Measurements from ENCODE around the gene MSH5. TPM values are rescaled to one million over a fixed set of nuclear protein-coding genes. Genes with fewer than 3 reads are reported as not detected.

Gene MSH5
- total RNA-seq, 1 experiment from 2014 or later, result 156 TPM

DNA sequence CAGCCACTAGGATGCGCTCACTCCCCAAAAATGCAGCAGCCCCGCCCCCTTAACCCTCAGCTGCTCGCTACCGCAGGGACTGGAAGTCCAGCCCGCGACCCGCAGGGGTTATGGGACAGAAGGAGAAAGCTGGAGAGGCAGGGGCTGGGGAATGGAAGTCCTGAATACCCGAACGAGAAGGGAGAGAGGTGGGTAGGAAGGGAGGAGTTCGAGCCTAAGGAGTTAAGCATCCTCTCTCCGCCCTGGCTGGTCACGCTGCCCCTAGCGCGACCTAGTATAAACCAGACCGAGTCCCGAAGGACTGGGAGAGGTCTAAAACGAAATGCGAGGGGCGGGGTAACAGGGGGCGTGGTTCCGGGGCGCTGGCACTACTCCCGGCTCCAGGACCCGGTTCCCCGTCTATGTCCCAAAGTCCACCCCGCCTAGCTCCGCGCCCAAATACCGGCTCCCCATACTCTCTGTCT lies 10.3 kb upstream of the MSH5 start:
- no peaks in the 10 kb centered on the region for H3K27me3 Mint-ChIP-seq (ENCODE audit: unreplicated experiment)
- CTCF ChIA-PET, result interaction anchor here (0.6 to 2.3 kb wide), 15 partner anchors 10 to 223 kb away, joined by 3 to 51 read pairs (median 5); partner anchors contain the start of genes ABHD16A, HSPA1B, LSM2 and LY6G6D
- peak; percentile 98 for DNase-seq
- H3K4me3 Mint-ChIP-seq (ENCODE audit: low read depth, unreplicated experiment), result peak overlapping the region; percentile 89
- peaks cover 67% of the 10 kb centered on the region for H3K36me3 Mint-ChIP-seq (ENCODE audit: insufficient read depth, unreplicated experiment)
- no TSS peak for BruUV-seq (replicated peaks)
- peak overlapping the region; percentile 92 for H3K27ac Mint-ChIP-seq (ENCODE audit: unreplicated experiment)
- H3K4me1 Mint-ChIP-seq (ENCODE audit: low read depth, unreplicated experiment), result peaks cover 29% of the 10 kb centered on the region
- TF ChIP-seq, protein P1, sequence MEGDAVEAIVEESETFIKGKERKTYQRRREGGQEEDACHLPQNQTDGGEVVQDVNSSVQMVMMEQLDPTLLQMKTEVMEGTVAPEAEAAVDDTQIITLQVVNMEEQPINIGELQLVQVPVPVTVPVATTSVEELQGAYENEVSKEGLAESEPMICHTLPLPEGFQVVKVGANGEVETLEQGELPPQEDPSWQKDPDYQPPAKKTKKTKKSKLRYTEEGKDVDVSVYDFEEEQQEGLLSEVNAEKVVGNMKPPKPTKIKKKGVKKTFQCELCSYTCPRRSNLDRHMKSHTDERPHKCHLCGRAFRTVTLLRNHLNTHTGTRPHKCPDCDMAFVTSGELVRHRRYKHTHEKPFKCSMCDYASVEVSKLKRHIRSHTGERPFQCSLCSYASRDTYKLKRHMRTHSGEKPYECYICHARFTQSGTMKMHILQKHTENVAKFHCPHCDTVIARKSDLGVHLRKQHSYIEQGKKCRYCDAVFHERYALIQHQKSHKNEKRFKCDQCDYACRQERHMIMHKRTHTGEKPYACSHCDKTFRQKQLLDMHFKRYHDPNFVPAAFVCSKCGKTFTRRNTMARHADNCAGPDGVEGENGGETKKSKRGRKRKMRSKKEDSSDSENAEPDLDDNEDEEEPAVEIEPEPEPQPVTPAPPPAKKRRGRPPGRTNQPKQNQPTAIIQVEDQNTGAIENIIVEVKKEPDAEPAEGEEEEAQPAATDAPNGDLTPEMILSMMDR (IDR thresholded peaks at IDR 0.05; ENCODE audit: unreplicated experiment), result no peak
- H3K9me3 Mint-ChIP-seq (ENCODE audit: low read depth, unreplicated experiment), result no peaks in the 10 kb centered on the region
- intact Hi-C loops (cut with micrococcal nuclease; ENCODE audit: unreplicated experiment), result loop anchor here (1.0 kb wide), 2 partner anchors 9 to 40 kb away; no protein-coding TSS in a partner anchor

DNA sequence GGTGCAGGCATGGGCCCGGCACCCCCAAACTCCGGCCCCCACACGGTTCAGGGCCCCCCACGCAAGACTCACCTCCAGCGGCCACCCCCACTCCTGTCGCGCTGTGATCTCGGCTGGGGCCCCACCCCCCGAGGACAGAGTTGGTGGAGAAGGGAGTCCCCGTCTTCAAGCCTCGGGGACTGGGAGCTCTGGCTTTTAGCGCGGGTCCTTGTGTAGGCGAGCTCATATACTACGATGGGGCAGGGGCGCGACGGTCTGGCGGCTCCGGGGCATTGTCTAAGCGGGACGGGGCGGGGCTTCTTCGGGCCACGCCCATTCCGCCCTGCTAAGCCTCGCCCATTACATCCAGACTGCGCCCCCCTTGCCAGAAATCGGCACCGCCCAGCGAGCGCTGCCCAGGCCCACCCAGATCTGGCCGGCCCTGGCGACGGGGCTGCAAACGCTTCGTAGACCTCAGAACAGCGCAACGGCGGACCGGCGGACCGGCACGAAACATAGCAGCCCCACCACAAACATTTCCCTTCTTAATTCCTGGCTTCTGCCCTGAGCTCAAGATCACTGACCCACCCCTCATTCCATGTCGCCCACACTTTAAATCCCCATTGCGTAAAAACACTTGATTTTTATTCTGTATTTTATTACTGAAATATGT lies 9.7 kb upstream of the MSH5 start:
- H3K27me3 Mint-ChIP-seq (ENCODE audit: unreplicated experiment), result no peaks in the 10 kb centered on the region
- H3K9me3 Mint-ChIP-seq (ENCODE audit: low read depth, unreplicated experiment), result no peaks in the 10 kb centered on the region
- BruUV-seq (replicated peaks), result no TSS peak
- CTCF ChIA-PET, result interaction anchor here (0.6 to 2.3 kb wide), 15 partner anchors 9 to 222 kb away, joined by 3 to 51 read pairs (median 5); partner anchors contain the start of genes ABHD16A, HSPA1B, LSM2 and LY6G6D
- DNase-seq, result peak; percentile 93
- TF ChIP-seq, protein P1 (IDR thresholded peaks at IDR 0.05; ENCODE audit: unreplicated experiment), result no peak
- intact Hi-C loops (cut with micrococcal nuclease; ENCODE audit: unreplicated experiment), result loop anchor here (1.0 kb wide), 2 partner anchors 8 to 39 kb away; no protein-coding TSS in a partner anchor
- H3K27ac Mint-ChIP-seq (ENCODE audit: unreplicated experiment), result peak overlapping the region; percentile 92
- peak overlapping the region; percentile 89 for H3K4me3 Mint-ChIP-seq (ENCODE audit: low read depth, unreplicated experiment)
- H3K36me3 Mint-ChIP-seq (ENCODE audit: insufficient read depth, unreplicated experiment), result peaks cover 73% of the 10 kb centered on the region
- peaks cover 29% of the 10 kb centered on the region for H3K4me1 Mint-ChIP-seq (ENCODE audit: low read depth, unreplicated experiment)

DNA sequence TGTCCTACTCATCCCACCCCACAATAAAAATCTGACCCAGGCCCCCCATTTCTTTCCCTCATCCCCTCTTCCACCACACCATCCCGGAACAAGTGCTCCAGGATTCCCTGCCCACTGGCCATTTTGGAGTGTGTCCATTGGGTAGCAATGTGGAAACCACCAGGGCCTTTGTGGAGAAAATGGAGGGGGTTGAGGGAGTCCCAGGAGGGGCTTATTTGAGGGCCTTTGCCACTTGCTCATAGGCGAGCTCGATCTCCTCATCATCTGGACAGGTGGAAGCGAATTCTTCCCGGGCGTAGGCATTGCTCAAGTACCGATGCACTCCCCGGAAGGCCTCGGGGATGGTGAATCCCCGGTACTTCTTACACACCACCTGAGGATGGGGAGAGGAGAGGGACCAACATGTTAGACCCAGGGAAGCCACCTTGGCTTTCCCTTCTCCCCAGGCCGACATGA lies 9.1 kb upstream of the MSH5 start:
- Mint-ChIP-seq H3K9me3 (ENCODE audit: low read depth, unreplicated experiment) (no peaks in the 10 kb centered on the region), H3K4me1 (ENCODE audit: low read depth, unreplicated experiment) (peaks cover 29% of the 10 kb centered on the region), H3K4me3 (ENCODE audit: low read depth, unreplicated experiment) (peak overlapping the region; percentile 89), H3K27ac (ENCODE audit: unreplicated experiment) (peak overlapping the region; percentile 92), H3K36me3 (ENCODE audit: insufficient read depth, unreplicated experiment) (peaks cover 78% of the 10 kb centered on the region), H3K27me3 (ENCODE audit: unreplicated experiment) (no peaks in the 10 kb centered on the region)
- no TSS peak for BruUV-seq (replicated peaks)
- CTCF ChIA-PET, result interaction anchor here (1.2 to 2.3 kb wide), 6 partner anchors 9 to 44 kb away, joined by 6 to 51 read pairs (median 8); partner anchors contain the start of genes ABHD16A, LY6G6D and MSH5
- TF ChIP-seq, protein P1 (IDR thresholded peaks at IDR 0.05; ENCODE audit: unreplicated experiment), result no peak
- intact Hi-C loops (cut with micrococcal nuclease; ENCODE audit: unreplicated experiment), result no loop called here
- no peak for DNase-seq

DNA sequence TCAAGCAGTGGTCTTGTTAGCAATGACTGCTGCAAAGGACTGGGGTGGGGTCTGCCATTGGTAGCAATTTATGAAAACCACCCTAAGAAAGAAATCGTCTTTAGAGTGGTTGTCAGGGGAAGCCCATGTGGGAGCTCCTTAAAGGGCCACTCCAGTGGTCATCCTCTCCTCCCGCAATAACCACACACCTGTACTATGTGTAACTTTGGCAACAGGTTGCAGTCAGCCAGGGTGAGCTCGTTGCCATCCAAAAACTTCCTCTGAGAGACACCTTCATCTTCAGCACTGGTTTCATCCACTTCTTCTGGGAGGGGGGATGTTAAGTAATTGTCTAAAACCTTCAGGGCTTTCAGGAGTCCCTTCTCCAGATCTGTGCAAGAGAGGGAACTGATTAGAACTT lies 7.8 kb upstream of the MSH5 start:
- Mint-ChIP-seq H3K27me3 (ENCODE audit: unreplicated experiment) (no peaks in the 10 kb centered on the region), H3K9me3 (ENCODE audit: low read depth, unreplicated experiment) (no peaks in the 10 kb centered on the region), H3K4me3 (ENCODE audit: low read depth, unreplicated experiment) (no peak overlapping the region), H3K36me3 (ENCODE audit: insufficient read depth, unreplicated experiment) (peaks cover 92% of the 10 kb centered on the region), H3K4me1 (ENCODE audit: low read depth, unreplicated experiment) (peaks cover 34% of the 10 kb centered on the region), H3K27ac (ENCODE audit: unreplicated experiment) (no peak overlapping the region)
- no peak for DNase-seq
- CTCF ChIA-PET, result no interaction called here
- intact Hi-C loops (cut with micrococcal nuclease; ENCODE audit: unreplicated experiment), result no loop called here
- TF ChIP-seq, protein P1 (IDR thresholded peaks at IDR 0.05; ENCODE audit: unreplicated experiment), result no peak
- TSS peak; percentile 0 for BruUV-seq (replicated peaks)

Measured in Calu3 (cell line).